Activated T-cell treated with anti-CD3 and anti-CD28 coated beads for 48 hours (primary cell): ENCODE results near the gene KCNH4.
"Not testable (repeated sequence)": the region's sequence is repeated elsewhere in the genome, so short reads cannot be mapped to it uniquely, and the experiment has no call there.

Experiments used
- DNase-seq: peaks from one replicate; pipeline ENCODE4 v3.0.0-alpha.2; 2020; ENCODE audit warnings: low read depth

The KCNH4 gene

GRCh38 chr17:42180922-42181850 is at the start of gene KCNH4:
Gene KCNH4 (minus strand): TSS chr17:42181142. CDS start chr17:42180945, 197 bp downstream.
- peak; percentile 90 for DNase-seq

- no peak for DNase-seq
These were observed 49.3 kb upstream of the KCNH4 start for GRCh38 chr17:42230225-42230624.

- no peak for DNase-seq
These were observed 47.1 kb upstream of the KCNH4 start for GRCh38 chr17:42227849-42228700.

GRCh38 chr17:42225646-42226045 is 44.7 kb upstream of the KCNH4 start:
- no peak for DNase-seq

- DNase-seq, result no peak
These were observed 43.7 kb upstream of the KCNH4 start for GRCh38 chr17:42224651-42225050.

GRCh38 chr17:42221886-42222745 is 41.2 kb upstream of the KCNH4 start:
- peak; percentile 34 for DNase-seq

- not testable (repeated sequence) for DNase-seq
These were observed 38.3 kb upstream of the KCNH4 start for GRCh38 chr17:42219280-42219679.

GRCh38 chr17:42214156-42214555 is 33.2 kb upstream of the KCNH4 start:
- no peak for DNase-seq

- no peak for DNase-seq
These were observed 31.4 kb upstream of the KCNH4 start for GRCh38 chr17:42212382-42212781.

- DNase-seq, result not testable (repeated sequence)
These were observed 31.0 kb upstream of the KCNH4 start for GRCh38 chr17:42211921-42212341.

- no peak for DNase-seq
These were observed 29.1 kb upstream of the KCNH4 start for GRCh38 chr17:42210046-42210445.

- DNase-seq, result not testable (repeated sequence)
These were observed 25.2 kb upstream of the KCNH4 start for GRCh38 chr17:42206153-42206612.

- DNase-seq, result no peak
These were observed 22.4 kb upstream of the KCNH4 start for GRCh38 chr17:42203354-42203753.

- no peak for DNase-seq
These were observed 21.8 kb upstream of the KCNH4 start for GRCh38 chr17:42202696-42203095.

GRCh38 chr17:42202159-42202558 is 21.2 kb upstream of the KCNH4 start:
- no peak for DNase-seq

- no peak for DNase-seq
These were observed 20.5 kb upstream of the KCNH4 start for GRCh38 chr17:42201458-42201772.

GRCh38 chr17:42200706-42201457 is 19.9 kb upstream of the KCNH4 start:
- DNase-seq, result no peak

- no peak for DNase-seq
These were observed 18.6 kb upstream of the KCNH4 start for GRCh38 chr17:42199416-42200011.

GRCh38 chr17:42198897-42199296 is 18.0 kb upstream of the KCNH4 start:
- DNase-seq, result no peak

GRCh38 chr17:42197564-42198156 is 16.7 kb upstream of the KCNH4 start:
- DNase-seq, result no peak
